Limb (tissue), 2 donors: ENCODE data around the gene TIMM44.
A peak's percentile ranks its signal among the peaks of the same experiment; 100 is the strongest.

Source experiments
- DNase-seq, 2 donors: peaks; one replicate each; pipeline ENCODE4 v3.0.0-alpha.2; 2016; ENCODE audit errors: extremely low spot score in 2 of 2

TIMM44 gene

DNA sequence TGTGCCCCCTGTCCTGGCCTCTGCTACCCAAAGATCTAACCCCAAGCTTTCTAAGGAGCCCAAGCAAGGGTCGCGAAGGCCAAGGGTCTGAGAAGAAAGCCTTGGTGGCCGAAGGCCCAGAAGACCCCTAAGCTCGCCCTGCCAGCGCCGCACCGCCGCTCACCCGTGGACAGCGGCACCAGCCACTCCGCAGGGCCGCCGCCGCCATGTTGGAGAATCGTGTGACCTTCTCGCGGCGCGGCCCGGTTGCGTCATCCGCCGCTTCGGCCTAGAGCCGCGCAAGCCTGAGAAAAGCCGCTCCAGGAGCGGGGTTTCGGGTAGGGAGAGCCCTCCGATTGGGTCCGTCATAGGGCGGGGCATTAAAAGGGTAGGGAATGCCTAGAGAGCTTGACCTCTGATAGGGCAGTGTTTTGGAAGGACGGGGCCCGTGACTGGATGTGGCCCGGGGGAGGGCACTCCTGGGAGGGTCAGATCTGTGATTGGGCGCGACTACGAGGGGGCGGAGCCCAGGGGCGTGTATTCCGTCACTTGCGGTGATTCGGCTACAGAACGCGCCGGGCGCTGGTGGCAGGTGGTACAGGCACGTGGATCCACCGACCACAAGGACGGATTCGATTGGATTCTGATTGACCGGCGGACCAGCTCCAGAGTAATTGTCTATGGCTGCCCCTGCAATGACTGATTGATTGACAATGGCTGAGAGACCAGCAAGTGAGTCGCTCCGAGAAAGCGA is at the start of gene TIMM44:
Gene TIMM44, minus strand, starts transcription at position 223 of the 733 bp plus-strand sequence. Its CDS starts 15 bp downstream, at position 208.
- peak; percentile 99 for DNase-seq

- no peak for DNase-seq
These were observed 49.1 kb upstream of the TIMM44 start for GRCh38 chr19:7992575-7992974.

- DNase-seq, result no peak
These were observed 45.7 kb upstream of the TIMM44 start for GRCh38 chr19:7989071-7989575.

DNA sequence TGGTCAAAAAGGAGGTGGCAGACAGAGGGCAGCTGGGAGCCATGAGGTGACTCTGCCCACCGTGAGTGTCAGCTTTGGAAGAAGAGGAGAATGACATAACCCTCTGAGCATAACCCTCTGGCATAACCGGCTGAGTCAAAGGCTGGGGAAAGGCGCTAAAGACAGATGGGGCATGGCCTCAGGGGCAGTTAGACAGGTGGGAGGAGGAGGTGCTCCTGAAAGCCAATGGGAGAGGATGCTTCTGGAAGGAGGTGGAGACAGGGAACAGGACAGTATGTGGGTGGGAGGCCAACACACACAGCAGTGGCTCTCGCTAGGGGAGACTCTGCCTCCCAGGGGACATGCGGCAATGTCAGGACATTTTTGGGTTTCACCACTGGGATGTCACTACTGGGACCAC is 44.8 kb upstream of the TIMM44 start:
- no peak for DNase-seq

- DNase-seq, result no peak
These were observed 43.8 kb upstream of the TIMM44 start for GRCh38 chr19:7987114-7987768.

GRCh38 chr19:7986321-7987113 is 43.1 kb upstream of the TIMM44 start:
- no peak for DNase-seq

GRCh38 chr19:7985481-7985911 is 42.0 kb upstream of the TIMM44 start:
- DNase-seq, result no peak

GRCh38 chr19:7983995-7984837 is 40.8 kb upstream of the TIMM44 start:
- DNase-seq, result no peak

DNA sequence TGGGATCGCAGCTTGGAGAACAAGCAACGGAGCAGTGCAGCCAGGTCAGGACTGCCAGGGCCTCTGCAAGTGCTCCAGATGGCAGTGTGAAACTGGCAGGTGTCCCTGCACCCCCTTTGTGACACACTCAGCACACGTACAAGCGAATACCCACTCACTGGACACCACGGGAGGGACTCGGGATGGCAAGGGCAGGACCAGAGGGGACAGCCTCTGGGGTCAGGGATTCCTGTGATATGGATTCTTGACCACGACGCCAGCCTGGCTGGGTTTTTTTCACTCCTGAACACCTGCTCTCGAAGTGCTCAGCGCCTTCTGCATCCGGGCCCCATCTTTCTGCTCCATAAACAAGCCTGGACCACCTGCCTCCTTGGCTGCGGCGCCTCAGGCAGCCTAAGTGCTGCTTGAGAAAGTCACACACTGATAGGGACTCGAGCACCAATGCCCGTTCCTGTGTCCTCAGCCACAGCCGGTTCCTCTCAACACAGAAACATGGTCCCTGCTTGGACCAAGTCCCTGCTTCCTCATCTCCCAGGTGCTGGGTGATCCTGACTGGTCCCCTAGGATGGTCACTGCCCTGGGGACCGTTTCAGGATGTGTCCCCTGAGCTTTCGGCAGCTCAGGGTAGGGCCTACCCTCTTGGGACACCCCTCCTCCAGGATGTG is 40.0 kb upstream of the TIMM44 start:
- no peak for DNase-seq

GRCh38 chr19:7982651-7983099 is 39.2 kb upstream of the TIMM44 start:
- no peak for DNase-seq

DNA sequence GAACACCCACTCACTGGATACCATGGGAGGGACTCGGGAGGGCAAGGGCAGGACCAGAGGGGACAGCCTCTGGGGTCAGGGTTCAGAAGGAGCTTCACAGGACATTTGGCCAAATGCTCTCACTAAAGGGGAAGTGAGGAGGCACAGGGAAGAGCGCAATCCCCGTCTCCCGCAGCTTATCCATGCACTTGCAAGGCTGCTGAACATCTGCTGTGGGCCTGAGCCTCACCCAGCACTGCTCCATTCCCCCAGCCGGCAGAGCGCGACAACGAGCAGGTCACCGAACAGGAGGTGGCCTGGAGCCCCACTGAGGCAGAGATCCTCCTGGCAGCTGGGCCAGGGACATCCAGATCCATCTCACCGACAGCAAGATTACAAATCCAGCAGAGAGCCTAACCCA is 38.6 kb upstream of the TIMM44 start:
- DNase-seq, result no peak

GRCh38 chr19:7981661-7982060 is 38.2 kb upstream of the TIMM44 start:
- DNase-seq, result no peak

- no peak for DNase-seq
These were observed 37.7 kb upstream of the TIMM44 start for GRCh38 chr19:7981199-7981598.

DNA sequence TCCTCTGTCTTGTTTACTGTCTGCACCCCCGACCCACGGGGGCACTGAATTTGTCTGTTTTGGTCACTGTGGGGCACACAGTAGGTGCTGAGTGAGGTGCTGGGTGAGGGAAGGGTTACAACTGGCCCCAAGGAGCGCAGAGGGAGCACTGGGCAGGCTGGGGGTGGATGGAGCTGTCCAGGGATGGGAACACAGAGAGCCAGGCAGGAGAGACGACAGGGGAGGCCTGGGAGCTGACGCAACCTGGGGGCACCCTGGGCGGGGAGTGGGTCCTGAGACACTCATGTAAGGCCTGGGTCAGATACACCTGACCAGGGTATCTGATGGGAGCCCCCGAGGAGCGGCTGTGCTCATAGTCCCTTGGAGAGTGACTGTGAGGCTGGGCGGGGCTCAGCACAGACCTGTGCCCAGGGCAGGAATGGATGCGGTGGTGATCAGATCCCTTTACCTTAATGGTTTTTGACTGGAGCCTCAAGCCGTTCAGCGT is 37.2 kb upstream of the TIMM44 start:
- DNase-seq, result no peak

DNA sequence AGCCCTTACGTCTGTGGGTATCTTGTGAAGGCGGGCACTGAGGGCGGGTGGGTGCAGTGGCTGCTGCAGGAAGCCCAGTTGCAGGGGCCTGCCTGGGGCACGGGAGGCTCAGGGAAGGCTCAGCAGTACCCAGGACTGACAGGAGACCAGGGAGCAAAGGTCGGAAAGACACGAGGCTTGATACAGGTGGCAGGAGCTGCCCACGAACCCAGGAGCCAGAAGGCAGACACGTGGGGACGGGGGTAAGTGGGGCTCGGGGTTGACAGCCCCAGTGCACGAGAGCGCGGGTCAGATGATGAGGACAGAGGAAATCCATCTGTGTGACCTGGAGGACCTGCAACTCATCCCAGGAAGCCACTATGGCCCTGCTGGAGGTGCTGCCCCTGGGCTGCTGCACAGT is 36.7 kb upstream of the TIMM44 start:
- no peak for DNase-seq

- DNase-seq, result no peak
These were observed 36.1 kb upstream of the TIMM44 start for GRCh38 chr19:7979559-7979958.

- DNase-seq, result no peak
These were observed 35.5 kb upstream of the TIMM44 start for GRCh38 chr19:7979011-7979410.

- no peak for DNase-seq
These were observed 34.8 kb upstream of the TIMM44 start for GRCh38 chr19:7978179-7978825.

DNA sequence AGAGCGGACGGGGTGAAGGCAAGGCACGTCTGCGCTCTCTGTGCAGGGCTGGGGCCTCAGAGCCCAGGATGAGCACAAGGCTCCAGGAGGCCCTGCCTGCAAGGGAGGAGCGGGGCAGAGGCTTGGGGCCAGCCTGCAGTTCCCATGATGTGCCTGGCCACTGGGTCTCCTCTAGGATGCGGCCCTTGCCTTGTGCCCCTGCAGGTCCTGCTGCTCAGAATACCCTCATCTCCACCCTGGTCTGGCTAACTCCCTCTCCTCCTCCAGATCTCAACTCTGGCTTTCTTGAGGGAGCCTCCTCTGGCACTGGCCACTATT is 34.2 kb upstream of the TIMM44 start:
- no peak for DNase-seq
